Stimulated activated naive CD8-positive, alpha-beta T cell treated with anti-CD3 and anti-CD28 coated beads, Interleukin-15, Interleukin-2, amounts not matched to agents 100 ng/mL and 50 ng/mL, for 24 hours (primary cell): ENCODE results near the gene CCK.

Experiments
- H3K27ac Mint-ChIP-seq: one replicate; pipeline ENCODE4 v1.8.0; 2021; ENCODE audit warnings: mild to moderate bottlenecking, mixed read lengths
- H3K27me3 Mint-ChIP-seq: one replicate; pipeline ENCODE4 v1.8.0; 2021; ENCODE audit warnings: mixed read lengths
- H3K36me3 Mint-ChIP-seq: one replicate; pipeline ENCODE4 v1.8.0; 2021; ENCODE audit warnings: low read depth, mixed read lengths
- H3K4me1 Mint-ChIP-seq: one replicate; pipeline ENCODE4 v1.8.0; 2021; ENCODE audit warnings: low read depth, mixed read lengths
- H3K4me3 Mint-ChIP-seq: one replicate; pipeline ENCODE4 v1.8.0; 2021; ENCODE audit warnings: mild to moderate bottlenecking, mixed read lengths
- H3K9me3 Mint-ChIP-seq: one replicate; pipeline ENCODE4 v1.8.0; 2021; ENCODE audit warnings: mixed read lengths

CCK gene

GRCh38 chr3:42224658-42225421 lies 41.1 kb downstream of the CCK start:
- Mint-ChIP-seq H3K27ac (no peak overlapping the region), H3K4me1 (peaks cover 6% of the 10 kb centered on the region), H3K27me3 (no peaks in the 10 kb centered on the region), H3K9me3 (no peaks in the 10 kb centered on the region), H3K4me3 (no peak overlapping the region), H3K36me3 (peaks cover 39% of the 10 kb centered on the region)

- no peak overlapping the region for H3K27ac Mint-ChIP-seq
- no peak overlapping the region for H3K4me3 Mint-ChIP-seq
- H3K9me3 Mint-ChIP-seq = no peaks in the 10 kb centered on the region
- H3K4me1 Mint-ChIP-seq = peaks cover 8% of the 10 kb centered on the region
- peaks cover 41% of the 10 kb centered on the region for H3K36me3 Mint-ChIP-seq
- no peaks in the 10 kb centered on the region for H3K27me3 Mint-ChIP-seq
Observed at GRCh38 chr3:42224178-42224577, 41.8 kb downstream of the CCK start.

DNA sequence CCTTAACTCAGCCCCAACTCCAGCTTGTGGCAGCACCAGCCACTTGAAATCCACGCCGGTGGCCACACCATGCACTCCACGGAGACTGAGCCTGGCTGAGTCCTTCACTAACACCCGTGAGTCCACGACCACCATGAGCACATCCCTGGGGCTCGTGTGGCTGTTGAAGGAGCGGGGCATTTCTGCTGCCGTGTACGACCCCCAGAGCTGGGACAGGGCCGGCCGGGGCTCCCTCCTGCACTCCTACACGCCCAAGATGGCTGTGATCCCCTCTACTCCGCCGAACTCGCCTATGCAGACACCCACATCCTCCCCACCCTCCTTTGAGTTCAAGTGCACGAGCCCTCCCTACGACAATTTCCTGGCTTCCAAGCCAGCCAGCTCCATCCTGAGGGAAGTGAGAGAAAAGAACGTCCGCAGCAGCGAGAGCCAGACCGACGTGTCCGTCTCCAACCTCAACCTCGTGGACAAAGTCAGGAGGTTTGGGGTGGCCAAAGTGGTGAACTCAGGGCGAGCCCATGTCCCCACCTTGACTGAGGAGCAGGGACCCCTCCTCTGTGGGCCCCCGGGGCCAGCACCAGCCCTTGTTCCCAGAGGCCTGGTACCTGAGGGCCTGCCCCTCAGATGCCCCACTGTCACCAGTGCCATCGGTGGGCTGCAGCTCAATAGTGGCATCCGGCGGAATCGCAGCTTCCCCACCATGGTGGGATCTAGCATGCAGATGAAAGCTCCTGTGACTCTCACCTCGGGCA lies 42.9 kb downstream of the CCK start:
- peaks cover 41% of the 10 kb centered on the region for H3K36me3 Mint-ChIP-seq

DNA sequence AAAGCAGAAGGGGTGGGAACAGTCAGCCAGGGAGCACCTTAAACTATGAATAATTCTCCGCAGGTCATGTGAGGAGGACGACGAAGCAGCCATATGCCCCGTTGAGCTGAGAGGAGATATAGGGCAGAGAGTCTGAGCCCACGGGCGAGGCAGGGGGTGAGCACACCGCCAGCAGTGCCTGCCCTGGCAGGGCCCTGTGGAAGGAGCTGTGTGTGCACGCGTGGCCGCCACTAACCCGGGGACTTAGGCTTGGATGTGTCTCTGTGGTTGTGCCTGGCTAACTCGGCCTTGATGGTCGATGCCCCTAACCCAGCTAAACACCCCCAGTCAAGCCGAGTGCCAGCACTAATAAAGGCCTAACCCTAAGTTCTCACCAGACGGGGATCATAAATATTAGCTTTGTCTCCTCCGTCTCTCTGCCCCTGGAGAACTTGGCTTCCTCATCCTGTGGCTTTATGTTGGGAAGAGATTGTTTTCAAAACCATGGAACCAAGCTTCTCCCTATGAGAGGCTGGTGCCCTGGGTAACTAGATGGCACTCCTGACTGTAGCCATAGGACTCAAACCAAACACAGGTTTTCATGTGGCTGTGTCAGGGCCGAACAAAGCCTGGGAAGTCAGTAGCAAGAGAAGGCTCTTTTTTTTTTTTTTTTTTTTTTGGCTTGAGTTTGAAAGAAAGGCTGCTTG lies 45.4 kb downstream of the CCK start:
- Mint-ChIP-seq H3K27me3 (no peaks in the 10 kb centered on the region), H3K9me3 (no peaks in the 10 kb centered on the region), H3K27ac (no peak overlapping the region), H3K4me1 (peaks cover 33% of the 10 kb centered on the region), H3K4me3 (no peak overlapping the region), H3K36me3 (peaks cover 47% of the 10 kb centered on the region)

More for the DNA sequence above, 42.9 kb downstream of the CCK start:
- Mint-ChIP-seq H3K9me3 (no peaks in the 10 kb centered on the region), H3K4me3 (no peak overlapping the region), H3K4me1 (peaks cover 8% of the 10 kb centered on the region), H3K27ac (no peak overlapping the region), H3K27me3 (no peaks in the 10 kb centered on the region)

DNA sequence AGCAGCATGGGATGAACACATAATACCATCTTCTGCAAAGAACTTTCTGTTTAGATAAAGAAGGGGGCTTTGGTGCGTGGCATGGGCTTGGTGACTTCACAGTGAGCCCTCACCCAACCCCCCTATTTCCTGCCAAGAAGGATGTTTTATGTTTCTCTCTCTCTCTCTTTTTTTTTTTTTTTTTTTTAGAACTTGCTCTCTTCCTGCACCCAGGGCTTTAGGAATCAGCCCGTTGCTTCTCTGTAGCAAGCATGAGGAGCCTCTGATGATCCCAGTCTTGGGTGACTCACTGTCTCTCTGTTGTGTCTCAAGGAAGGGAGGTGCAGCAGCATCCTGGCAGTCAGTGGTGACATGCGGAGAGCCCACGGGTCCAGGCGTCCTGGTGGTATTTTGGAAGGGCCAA lies 49.1 kb downstream of the CCK start:
- H3K27ac Mint-ChIP-seq = no peak overlapping the region
- H3K9me3 Mint-ChIP-seq = no peaks in the 10 kb centered on the region
- H3K27me3 Mint-ChIP-seq = no peaks in the 10 kb centered on the region
- no peak overlapping the region for H3K4me3 Mint-ChIP-seq
- peaks cover 30% of the 10 kb centered on the region for H3K36me3 Mint-ChIP-seq
- H3K4me1 Mint-ChIP-seq = peaks cover 64% of the 10 kb centered on the region

DNA sequence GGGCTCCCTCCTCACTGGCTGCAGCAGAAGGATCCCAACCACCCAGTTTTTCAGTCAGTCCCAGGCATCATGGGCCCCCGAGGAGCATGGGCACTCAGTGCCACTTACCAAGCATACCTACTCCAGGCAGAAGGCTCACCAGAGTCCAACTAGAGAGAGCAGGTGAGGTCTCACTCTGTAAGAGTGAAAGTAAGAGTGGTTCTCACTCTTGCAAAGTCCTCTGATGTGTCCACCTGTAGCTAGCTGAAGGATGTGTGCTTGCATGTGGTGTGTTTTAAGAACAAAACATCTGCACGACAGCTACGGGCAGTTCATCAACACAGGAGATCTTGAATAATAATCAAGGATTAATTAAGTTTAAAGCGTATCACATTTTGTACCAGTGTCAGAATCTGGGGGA lies 49.7 kb downstream of the CCK start:
- H3K9me3 Mint-ChIP-seq = no peaks in the 10 kb centered on the region
- H3K4me1 Mint-ChIP-seq = peaks cover 64% of the 10 kb centered on the region
- no peak overlapping the region for H3K4me3 Mint-ChIP-seq
- H3K36me3 Mint-ChIP-seq = peaks cover 36% of the 10 kb centered on the region
- peak overlapping the region; percentile 54 for H3K27ac Mint-ChIP-seq
- no peaks in the 10 kb centered on the region for H3K27me3 Mint-ChIP-seq

- Mint-ChIP-seq H3K4me3 (no peak overlapping the region), H3K4me1 (peaks cover 57% of the 10 kb centered on the region), H3K27ac (no peak overlapping the region), H3K36me3 (peaks cover 31% of the 10 kb centered on the region), H3K27me3 (no peaks in the 10 kb centered on the region), H3K9me3 (no peaks in the 10 kb centered on the region)
Observed at GRCh38 chr3:42214565-42215283, 51.3 kb downstream of the CCK start.

GRCh38 chr3:42214064-42214463 lies 51.9 kb downstream of the CCK start:
- Mint-ChIP-seq H3K27me3 (no peaks in the 10 kb centered on the region), H3K27ac (no peak overlapping the region), H3K36me3 (peaks cover 37% of the 10 kb centered on the region), H3K9me3 (no peaks in the 10 kb centered on the region), H3K4me3 (no peak overlapping the region), H3K4me1 (peaks cover 56% of the 10 kb centered on the region)

- Mint-ChIP-seq H3K27me3 (no peaks in the 10 kb centered on the region), H3K4me1 (peaks cover 56% of the 10 kb centered on the region), H3K36me3 (peaks cover 44% of the 10 kb centered on the region), H3K9me3 (no peaks in the 10 kb centered on the region), H3K27ac (no peak overlapping the region), H3K4me3 (no peak overlapping the region)
Observed at GRCh38 chr3:42213417-42213816, 52.6 kb downstream of the CCK start.

GRCh38 chr3:42210726-42211125 lies 55.3 kb downstream of the CCK start:
- Mint-ChIP-seq H3K9me3 (no peaks in the 10 kb centered on the region), H3K36me3 (peaks cover 48% of the 10 kb centered on the region), H3K4me1 (peaks cover 32% of the 10 kb centered on the region), H3K4me3 (no peak overlapping the region), H3K27me3 (no peaks in the 10 kb centered on the region), H3K27ac (no peak overlapping the region)

GRCh38 chr3:42209917-42210316 lies 56.1 kb downstream of the CCK start:
- no peaks in the 10 kb centered on the region for H3K9me3 Mint-ChIP-seq
- H3K4me3 Mint-ChIP-seq = no peak overlapping the region
- peaks cover 24% of the 10 kb centered on the region for H3K4me1 Mint-ChIP-seq
- no peaks in the 10 kb centered on the region for H3K27me3 Mint-ChIP-seq
- no peak overlapping the region for H3K27ac Mint-ChIP-seq
- H3K36me3 Mint-ChIP-seq = peaks cover 48% of the 10 kb centered on the region
